AG04449 (cell line): ENCODE measurements around the gene KLK1.
"Not testable (repeated sequence)": the region's sequence is repeated elsewhere in the genome, so short reads cannot be mapped to it uniquely, and the experiment has no call there.

Experiments
- CTCF ChIA-PET: fragments of 350-600 bp; formaldehyde crosslinking; extraction: SDS; loops from one replicate; lab custom pipeline; 2021; ENCODE audit warnings: antibody characterized with exemption; lab: Yijun Ruan, JAX
- POLR2A ChIA-PET: fragments of 400-600, 350-600 bp; formaldehyde crosslinking; extraction: SDS; loops from one replicate; lab custom pipeline; 2020; ENCODE audit warnings: antibody characterized with exemption, inconsistent platforms; lab: Yijun Ruan, JAX
- DNase-seq: peaks from one replicate; pipeline ENCODE4 v3.0.0-alpha.2; 2010; ENCODE audit warnings: low read depth, low spot score
- H3K4me3 ChIP-seq: 2 replicates; pipeline ENCODE4 v1.5.1; 2011; ENCODE audit warnings: low read depth, mild to moderate bottlenecking, control low read depth, low read length
- CTCF ChIP-seq: IDR thresholded peaks from one replicate; pipeline ENCODE4 v1.5.1; 2011; ENCODE audit warnings: mild to moderate bottlenecking, moderate library complexity, low read length, control low read depth, inconsistent platforms; ENCODE audit not compliant: insufficient read depth; ENCODE audit errors: missing control alignments

The KLK1 gene

DNA sequence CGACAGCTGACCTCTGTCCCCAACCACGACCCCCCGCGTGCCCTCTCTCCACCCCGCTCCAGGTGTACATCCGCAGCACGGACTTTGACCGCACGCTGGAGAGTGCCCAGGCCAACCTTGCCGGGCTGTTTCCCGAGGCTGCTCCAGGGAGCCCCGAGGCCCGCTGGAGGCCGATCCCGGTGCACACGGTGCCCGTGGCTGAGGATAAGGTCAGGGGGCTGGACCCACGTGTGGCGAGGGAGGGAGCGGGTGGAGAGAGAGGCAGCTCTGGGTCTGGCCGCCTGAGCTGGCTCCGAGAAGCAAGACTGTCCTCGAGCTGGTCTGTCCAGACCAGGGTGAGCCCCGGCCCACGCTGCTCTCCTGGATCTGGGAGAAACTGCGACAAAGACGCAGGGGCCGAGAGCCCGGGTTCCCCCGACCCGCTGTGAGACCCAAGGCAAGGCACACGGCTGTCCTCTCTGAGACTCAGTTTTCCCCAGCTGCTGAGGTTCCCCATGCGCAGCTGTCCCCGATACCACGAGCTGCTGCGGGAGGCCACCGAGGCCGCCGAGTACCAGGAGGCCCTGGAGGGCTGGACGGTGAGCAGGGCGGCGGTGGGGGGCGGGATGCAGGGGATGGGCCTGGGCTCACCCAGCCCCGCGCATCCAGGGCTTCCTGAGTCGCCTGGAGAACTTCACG lies 31.9 kb downstream of the KLK1 start:
- POLR2A ChIA-PET, result interaction anchor here (0.8 to 1.5 kb wide), 2 partner anchors 10 to 12 kb away, joined by 3 to 4 read pairs; no protein-coding TSS in a partner anchor
- CTCF ChIA-PET, result interaction anchor here (1.0 to 2.5 kb wide), 4 partner anchors 67 to 130 kb away, joined by 3 to 7 read pairs (median 4); no protein-coding TSS in a partner anchor

DNA sequence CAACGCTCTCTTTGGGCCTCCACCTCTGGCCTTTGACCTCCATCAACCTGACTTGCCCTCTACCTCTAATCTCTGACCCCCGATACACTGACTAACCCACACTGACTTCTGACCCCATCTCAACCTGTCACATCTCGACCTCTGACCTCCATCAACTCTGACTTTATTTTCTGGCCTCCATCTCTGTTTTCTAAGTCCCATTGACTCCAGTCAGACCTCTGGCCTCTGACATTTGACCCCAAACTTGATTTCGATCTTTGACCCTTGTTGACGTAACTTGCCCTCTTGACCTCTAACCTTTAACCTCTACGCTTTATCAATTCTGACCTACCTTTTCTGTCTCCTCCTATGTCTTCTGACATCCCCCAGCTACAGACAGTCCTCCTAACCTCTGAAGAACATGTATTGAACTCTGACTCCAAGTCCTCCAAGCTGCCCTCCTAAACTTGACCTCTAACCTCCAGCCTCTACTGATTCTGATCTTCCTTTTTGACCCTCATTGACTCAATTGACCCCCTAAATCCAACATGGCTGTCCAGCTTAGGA lies 32.6 kb downstream of the KLK1 start:
- H3K4me3 ChIP-seq, result no peak overlapping the region
- POLR2A ChIA-PET, result interaction anchor here (1.5 kb wide), 1 partner anchor 13 kb away, joined by 4 read pairs; no protein-coding TSS in a partner anchor
- CTCF ChIA-PET, result interaction anchor here (1.0 to 2.5 kb wide), 4 partner anchors 85 to 131 kb away, joined by 3 to 7 read pairs (median 4); no protein-coding TSS in a partner anchor
- no peak for TF ChIP-seq CTCF
- DNase-seq, result no peak

More for the DNA sequence above, 31.9 kb downstream of the KLK1 start:
- DNase-seq, result no peak
- H3K4me3 ChIP-seq, result no peak overlapping the region
- TF ChIP-seq CTCF, result no peak

DNA sequence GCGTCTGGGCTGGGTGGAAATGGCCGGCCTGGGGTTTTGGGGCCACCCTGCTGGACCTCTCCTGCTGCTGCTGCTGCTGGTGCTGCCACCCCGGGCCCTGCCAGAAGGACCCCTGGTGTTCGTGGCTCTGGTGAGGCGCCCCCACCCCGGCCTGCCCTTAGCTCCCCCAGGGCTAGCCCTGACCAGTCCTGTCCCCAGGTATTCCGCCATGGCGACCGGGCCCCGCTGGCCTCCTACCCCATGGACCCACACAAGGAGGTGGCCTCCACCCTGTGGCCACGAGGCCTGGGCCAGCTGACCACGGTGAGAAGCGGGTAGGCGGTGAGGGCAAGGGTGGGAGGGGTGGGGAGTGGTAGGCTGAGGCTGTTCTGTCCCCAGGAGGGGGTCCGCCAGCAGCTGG lies 33.2 kb downstream of the KLK1 start, which contains the start of gene ACP4:
ACP4 (plus strand) TSS at position 20 of the 400 bp plus-strand sequence; CDS start at position 20, 0 bp downstream.
- ChIA-PET CTCF (interaction anchor here (1.0 kb wide), 1 partner anchor 132 kb away, joined by 5 read pairs; no protein-coding TSS in a partner anchor), POLR2A (interaction anchor here (0.8 kb wide), 1 partner anchor 14 kb away, joined by 4 read pairs; no protein-coding TSS in a partner anchor)
- TF ChIP-seq CTCF, result no peak
- no peak within 1 kb of the TSS for H3K4me3 ChIP-seq
- no peak for DNase-seq

DNA sequence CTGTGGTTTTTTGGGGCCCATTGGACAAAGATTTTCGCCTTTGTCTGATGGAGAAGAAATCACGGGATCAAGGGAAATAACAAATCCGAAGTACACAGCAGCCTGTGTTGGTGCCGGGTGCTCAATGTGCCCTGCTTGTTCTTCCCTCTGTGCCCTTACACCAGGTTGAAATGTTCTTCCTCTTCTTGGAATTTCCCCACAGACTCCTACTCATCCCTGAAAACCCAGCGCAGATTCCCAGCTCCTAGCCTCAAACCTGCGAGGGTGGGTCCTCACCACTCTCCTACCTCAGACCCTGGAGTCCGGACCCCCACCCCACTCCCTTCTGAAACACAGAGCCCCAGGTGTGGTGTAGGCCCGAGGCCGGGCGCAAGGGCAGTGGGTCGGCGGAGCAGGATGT lies 38.3 kb downstream of the KLK1 start:
- TF ChIP-seq CTCF, result no peak
- ChIA-PET POLR2A (no interaction called here), CTCF (interaction anchor here (0.8 to 9.9 kb wide), 7 partner anchors 10 to 428 kb away, joined by 3 to 148 read pairs (median 23); no protein-coding TSS in a partner anchor)
- DNase-seq, result no peak
- H3K4me3 ChIP-seq, result no peak overlapping the region

GRCh38 chr19:50784710-50785109 lies 38.9 kb downstream of the KLK1 start:
- no peak overlapping the region for H3K4me3 ChIP-seq
- ChIA-PET POLR2A (no interaction called here), CTCF (interaction anchor here (0.8 to 9.9 kb wide), 10 partner anchors 10 to 427 kb away, joined by 3 to 148 read pairs (median 16); no protein-coding TSS in a partner anchor)
- no peak for DNase-seq
- TF ChIP-seq CTCF, result no peak

GRCh38 chr19:50783848-50784152 lies 39.8 kb downstream of the KLK1 start:
- ChIA-PET CTCF (interaction anchor here (0.7 to 9.9 kb wide), 27 partner anchors 11 to 453 kb away, joined by 3 to 148 read pairs (median 4); partner anchors contain the start of gene CLEC11A), POLR2A (interaction anchor here (0.8 to 1.1 kb wide), 2 partner anchors 114 to 273 kb away, joined by 4 to 5 read pairs; partner anchors contain the start of gene JOSD2)
- H3K4me3 ChIP-seq, DNase-seq: not testable (repeated sequence)
